HCT116 (cell line): Measurements from ENCODE around the gene EIF3B. TPM values are rescaled to one million over a fixed set of nuclear protein-coding genes. Genes with fewer than 3 reads are reported as not detected.

Experiments
- ATAC-seq: fragments of 200-7000 bp; cut with Tn5 transposase; 2 replicates; pipeline ENCODE4 v1.9.1; 2020; ENCODE audit warnings: mild to moderate bottlenecking, moderate library complexity
- BruUV-seq: library from RNA; stranded (reverse); fragments of 400-500 nt; replicated peaks from 2 replicates; lab custom pipeline; 2021; lab: Mats Ljungman, UMichigan
- CTCF ChIA-PET: fragments of 300-600 bp; sonication (Branson Sonifier 250); formaldehyde crosslinking; loops from one replicate; lab custom pipeline; 2021; ENCODE audit warnings: antibody characterized with exemption; lab: Charles Lee
- POLR2A ChIA-PET: fragments of 300-600, 350-600 bp; sonication (Branson Sonifier 250); formaldehyde crosslinking; loops from one replicate; lab custom pipeline; 2021; ENCODE audit warnings: antibody characterized with exemption; lab: Charles Lee
- RAD21 ChIA-PET, 2 experiments: fragments of 300-600 bp; sonication (Branson Sonifier 250); formaldehyde crosslinking; loops; one replicate each; lab custom pipeline; 2023; ENCODE audit warnings: low total read pairs in 2 of 2; ENCODE audit not compliant: uncharacterized antibody in 2 of 2, unreplicated experiment in 2 of 2, low non-redundant PET in 1 of 2; lab: Charles Lee
- DNase-seq: peaks from one replicate; pipeline ENCODE4 v3.0.0-alpha.2; 2010; ENCODE audit warnings: low read depth, low spot score
- H2AFZ ChIP-seq: fragments of 200-600 bp; shearing (Covaris generic), sonication (generic); 2 replicates; pipeline ENCODE4 v1.6.1; 2017; ENCODE audit warnings: low read depth, mixed run types, mixed read lengths, antibody characterized with exemption, low read length; ENCODE audit not compliant: poor library complexity, severe bottlenecking
- H3K27ac ChIP-seq: 2 replicates; pipeline ENCODE4 v1.5.1; 2012; ENCODE audit warnings: low read depth, low read length
- H3K27me3 ChIP-seq: fragments of 200-600 bp; sonication (generic); 2 replicates; pipeline ENCODE4 v1.6.1; 2016; ENCODE audit warnings: mixed run types, low read length, mixed read lengths; ENCODE audit not compliant: insufficient read depth
- H3K36me3 ChIP-seq, 2 experiments: fragments of 200-500 bp in 1 of 2; fragments of 200-600 bp in 1 of 2; sonication (Bioruptor generic) in 1 of 2; sonication (generic) in 1 of 2; 2 replicates each; pipeline versions ENCODE4 v1.5.1 to v1.6.1; 2014 to 2016; ENCODE audit warnings: low read length in 2 of 2, inconsistent platforms in 1 of 2, mixed read lengths in 1 of 2, mixed run types in 1 of 2; ENCODE audit not compliant: insufficient read depth in 2 of 2, control insufficient read depth in 1 of 2
- H3K4me1 ChIP-seq, 2 experiments: fragments of 200-600 bp in 1 of 2; sonication (generic) in 1 of 2; 2 replicates each; pipeline versions ENCODE4 v1.5.1 to v1.6.1; 2012 to 2017; ENCODE audit warnings: low read length in 2 of 2, inconsistent platforms in 1 of 2, mild to moderate bottlenecking in 1 of 2, mixed read lengths in 1 of 2, mixed run types in 1 of 2, moderate library complexity in 1 of 2; ENCODE audit not compliant: insufficient read depth in 2 of 2, control insufficient read depth in 1 of 2
- H3K4me2 ChIP-seq: fragments of 200-600 bp; sonication (generic); 2 replicates; pipeline ENCODE4 v1.6.1; 2017; ENCODE audit warnings: mixed run types, low read length, mixed read lengths
- H3K4me3 ChIP-seq, 2 experiments: fragments of 200-600 bp in 1 of 2; sonication (generic) in 1 of 2; replicated peaks in 1 of 2; 2 replicates each; pipeline ENCODE4 v1.5.1; 2011 to 2016; ENCODE audit warnings: low read length in 2 of 2, control low read depth in 1 of 2, low read depth in 1 of 2, mild to moderate bottlenecking in 1 of 2, mixed read lengths in 1 of 2, mixed run types in 1 of 2
- H3K79me2 ChIP-seq: fragments of 200-600 bp; sonication (generic); 2 replicates; pipeline ENCODE4 v1.6.1; 2017; ENCODE audit warnings: mild to moderate bottlenecking, mixed run types, low read length, moderate library complexity, mixed read lengths; ENCODE audit not compliant: insufficient read depth
- H3K9ac ChIP-seq: fragments of 200-600 bp; sonication (generic); 2 replicates; pipeline ENCODE4 v1.6.1; 2016; ENCODE audit warnings: low read length, mixed read lengths
- H3K9me2 ChIP-seq: fragments of 200-600 bp; sonication (generic), shearing (Covaris generic); 2 replicates; pipeline ENCODE4 v1.6.1; 2017; ENCODE audit warnings: mixed run types, mild to moderate bottlenecking, moderate library complexity; ENCODE audit not compliant: insufficient read depth
- H3K9me3 ChIP-seq, 2 experiments: fragments of 200-500 bp in 1 of 2; fragments of 200-600 bp in 1 of 2; sonication (Bioruptor generic) in 1 of 2; sonication (generic) in 1 of 2; 2 replicates each; pipeline ENCODE4 v1.6.1; 2014 to 2017; ENCODE audit warnings: low read length in 2 of 2, mixed read lengths in 2 of 2, inconsistent platforms in 1 of 2, low read depth in 1 of 2, mild to moderate bottlenecking in 1 of 2, mixed run types in 1 of 2, moderate library complexity in 1 of 2; ENCODE audit not compliant: control insufficient read depth in 1 of 2, insufficient read depth in 1 of 2
- H4K20me1 ChIP-seq: fragments of 200-600 bp; sonication (generic), shearing (Covaris generic); 2 replicates; pipeline ENCODE4 v1.6.1; 2017; ENCODE audit warnings: mixed run types, mild to moderate bottlenecking, moderate library complexity; ENCODE audit not compliant: insufficient read depth
- EGR1 ChIP-seq: IDR thresholded peaks from 2 replicates; pipeline ENCODE4 v1.6.1; 2012; ENCODE audit warnings: low read depth
- EZH2 ChIP-seq: fragments of 200-600 bp; sonication (generic); IDR thresholded peaks from 2 replicates; pipeline ENCODE4 v1.6.1; 2017; ENCODE audit warnings: antibody characterized with exemption, mixed run types
- FOSL1 ChIP-seq: IDR thresholded peaks from 2 replicates; pipeline ENCODE4 v1.6.1; 2012; ENCODE audit warnings: low read depth
- POLR2A ChIP-seq: IDR thresholded peaks from 2 replicates; pipeline ENCODE4 v1.7.0; 2011; ENCODE audit warnings: borderline replicate concordance; ENCODE audit not compliant: insufficient read depth, insufficient read length; ENCODE audit errors: extremely low read depth
- SIN3A ChIP-seq: IDR thresholded peaks from 2 replicates; pipeline ENCODE4 v1.6.1; 2012; ENCODE audit warnings: low read depth
- TCF7L2 ChIP-seq: IDR thresholded peaks from 2 replicates; pipeline ENCODE4 v1.7.0; 2011; ENCODE audit warnings: borderline replicate concordance, inconsistent platforms; ENCODE audit not compliant: insufficient read depth, insufficient read length; ENCODE audit errors: extremely low read depth
- ZNF274 ChIP-seq: fragments of 200-500 bp; sonication (Bioruptor generic); IDR thresholded peaks from 2 replicates; pipeline ENCODE4 v1.6.1; 2014; ENCODE audit warnings: mild to moderate bottlenecking, low read depth, low read length, inconsistent platforms
- intact Hi-C: fragments of 100-400 bp; cut with micrococcal nuclease; formaldehyde crosslinking; loops from 2 replicates; pipeline ENCODE4 v1.10.0; 2022
- total RNA-seq: library from RNA; stranded (reverse); gene quantifications from one replicate; pipeline ENCODE4 v1.2.1, GENCODE V29; 2021; ENCODE audit not compliant: unreplicated experiment
- TF ChIP-seq, protein P1 (sequence below): IDR thresholded peaks from 2 replicates; pipeline ENCODE4 v1.6.1; 2012

Gene EIF3B
- total RNA-seq, 1 experiment from 2014 or later: 324 TPM

- Histone ChIP-seq H3K27ac (no peak overlapping the region), H3K36me3 (no peaks in the 10 kb centered on the region), H3K27me3 (no peaks in the 10 kb centered on the region), H3K9me3 (no peaks in the 10 kb centered on the region), H3K4me3 (no peak overlapping the region)
- RAD21 ChIA-PET: no interaction called here
- no peak for DNase-seq
- TF ChIP-seq ZNF274 (no peak), TCF7L2 (no peak), EZH2 (no peak), FOSL1 (no peak), EGR1 (no peak), SIN3A (no peak), POLR2A (no peak)
- TF ChIP-seq, protein P1, sequence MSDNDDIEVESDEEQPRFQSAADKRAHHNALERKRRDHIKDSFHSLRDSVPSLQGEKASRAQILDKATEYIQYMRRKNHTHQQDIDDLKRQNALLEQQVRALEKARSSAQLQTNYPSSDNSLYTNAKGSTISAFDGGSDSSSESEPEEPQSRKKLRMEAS: no peak
- TF ChIP-seq, all 23 proteins: peak for 0
- H3K79me2 ChIP-seq: no peaks in the 10 kb centered on the region
- CTCF ChIA-PET: interaction anchor here (1.7 kb wide), 1 partner anchor 46 kb away, joined by 4 read pairs; no protein-coding TSS in a partner anchor
- no peak overlapping the region for H2AFZ ChIP-seq
- H4K20me1 ChIP-seq: no peaks in the 10 kb centered on the region
- POLR2A ChIA-PET: no interaction called here
- no peaks in the 10 kb centered on the region for H3K9me2 ChIP-seq
- BruUV-seq: no TSS peak
- no peak overlapping the region for H3K9ac ChIP-seq
- H3K4me2 ChIP-seq: peak overlapping the region; percentile 89; the same call in 1 of the 2 replicates
- H3K4me1 ChIP-seq: peaks cover 26 to 42% of the 10 kb centered on the region in 2 experiments
- no peak for ATAC-seq
- intact Hi-C loops: no loop called here
Measured at GRCh38 chr7:2405201-2405600, 50.6 kb downstream of the EIF3B start.

DNA sequence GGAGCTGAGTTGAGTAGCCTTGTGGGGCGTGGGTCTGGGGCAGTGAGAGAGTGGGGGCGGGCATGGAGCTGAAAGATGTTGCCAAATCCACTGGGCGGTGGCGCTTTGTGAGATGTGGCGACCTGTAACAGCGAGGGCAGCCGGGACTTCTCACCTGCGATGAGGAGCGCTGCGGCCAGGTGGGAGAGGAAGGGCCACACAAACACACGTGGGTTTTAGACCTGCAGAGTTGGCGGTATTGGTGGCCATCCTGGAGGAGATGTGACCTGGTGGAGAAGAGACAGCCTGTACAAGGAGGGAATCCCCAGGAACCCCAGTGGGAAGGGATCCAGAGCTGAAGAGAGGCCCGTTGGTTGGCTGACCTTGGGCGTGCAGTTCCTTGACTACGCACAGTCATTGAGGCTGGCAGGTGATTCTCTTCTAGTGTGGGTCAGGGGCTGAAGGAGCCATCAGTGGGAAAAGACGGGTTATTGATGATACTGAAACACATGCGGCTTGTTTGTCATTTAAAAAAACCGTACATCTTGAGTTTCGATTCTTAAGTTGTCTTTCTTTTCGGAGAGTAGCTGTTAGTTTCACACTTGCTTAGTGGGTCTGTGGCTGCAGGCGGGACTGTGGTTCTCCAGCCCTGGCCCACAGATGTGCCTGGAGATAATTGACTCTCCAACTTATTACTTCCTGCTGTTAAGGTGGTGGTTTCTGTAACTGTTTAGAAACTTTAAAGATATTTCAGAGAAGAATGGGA, 51.1 kb downstream of the EIF3B start:
- no peak for TF ChIP-seq EZH2
- RAD21 ChIA-PET: no interaction called here
- Histone ChIP-seq H3K4me1 (peaks cover 21 to 39% of the 10 kb centered on the region in 2 experiments), H3K36me3 (no peaks in the 10 kb centered on the region), H3K27ac (no peak overlapping the region), H2AFZ (no peak overlapping the region), H3K79me2 (no peaks in the 10 kb centered on the region), H4K20me1 (no peaks in the 10 kb centered on the region), H3K9ac (no peak overlapping the region), H3K4me3 (no peak overlapping the region), H3K27me3 (no peaks in the 10 kb centered on the region), H3K4me2 (0 out of 2 replicates have a peak overlapping the region, but pooled peaks have one; percentile 19), H3K9me3 (no peaks in the 10 kb centered on the region), H3K9me2 (no peaks in the 10 kb centered on the region)
- no TSS peak for BruUV-seq
- no peak for ATAC-seq
- no peak for DNase-seq
- POLR2A ChIA-PET: no interaction called here
- CTCF ChIA-PET: interaction anchor here (1.7 kb wide), 1 partner anchor 46 kb away, joined by 4 read pairs; no protein-coding TSS in a partner anchor
- intact Hi-C loops: no loop called here
